ENCODE results near the gene ADA. TPM values are rescaled to one million over a fixed set of nuclear protein-coding genes. Genes with fewer than 3 reads are reported as not detected.

ADA gene
- total and polyA plus RNA-seq, 2 of the 13 experiments (the other 11 are each of a cell fraction or from before 2014, with no cell fraction given): 2.5 to 11.3 TPM

GRCh38 chr20:44599715-44600114, 51.8 kb downstream of the ADA start:
- in situ Hi-C loops (cut with HindIII; ENCODE audit: extremely low pct_ligation_motif_present, low pct_unique_long_range_greater_than_20kb) (no loop called here), intact Hi-C loops (cut with micrococcal nuclease; ENCODE audit: unreplicated experiment) (no loop called here)
- Histone ChIP-seq H3K4me3 (replicated peaks in 1 of 3; ENCODE audit: insufficient read depth in 1 of 3, low read depth in 2 of 3, low read length in 3 of 3) (no peak overlapping the region), H3K4me1 (ENCODE audit: insufficient read depth, low read length) (peaks cover 25% of the 10 kb centered on the region), H2AFZ (ENCODE audit: low read length) (no peak overlapping the region), H3K9me3 (ENCODE audit: low read length) (no peaks in the 10 kb centered on the region), H3K36me3 (replicated peaks in 1 of 2; ENCODE audit: control insufficient read depth in 1 of 2, insufficient read depth in 2 of 2, low read length in 2 of 2) (no peaks in the 10 kb centered on the region), H3K27ac (ENCODE audit: extremely low read length, insufficient read depth, low read length) (no peak overlapping the region), H3K79me2 (ENCODE audit: insufficient read depth, low read length) (no peaks in the 10 kb centered on the region), H3K4me2 (ENCODE audit: low read depth, low read length) (no peak overlapping the region), H3K27me3 (ENCODE audit: control insufficient read depth in 1 of 2, insufficient read depth in 2 of 2, low read length in 2 of 2) (no peaks in the 10 kb centered on the region), H3K9ac (ENCODE audit: insufficient read depth, low read depth, low read length) (no peak overlapping the region), H4K20me1 (ENCODE audit: insufficient read depth, low read length) (no peaks in the 10 kb centered on the region)
- no TSS peak for BruUV-seq (replicated peaks)
- ChIA-PET CTCF (ENCODE audit: low intra/inter-chr PET ratio, low total read pairs) (no interaction called here), POLR2A (no interaction called here)
- 100% methylated on average over 1 of the region's 1 CpG for WGBS (ENCODE audit: low lambda C conversion rate)
- FAIRE-seq: no peak
- no peak for ATAC-seq
- TF ChIP-seq SOX6 (IDR thresholded peaks at IDR 0.05): no peak
- TF ChIP-seq SOX6 (CRISPR knock-in tag; IDR thresholded peaks at IDR 0.05): no peak
- no peak for TF ChIP-seq ZNF501 (CRISPR knock-in tag; IDR thresholded peaks at IDR 0.05)
- TF ChIP-seq, protein P1, sequence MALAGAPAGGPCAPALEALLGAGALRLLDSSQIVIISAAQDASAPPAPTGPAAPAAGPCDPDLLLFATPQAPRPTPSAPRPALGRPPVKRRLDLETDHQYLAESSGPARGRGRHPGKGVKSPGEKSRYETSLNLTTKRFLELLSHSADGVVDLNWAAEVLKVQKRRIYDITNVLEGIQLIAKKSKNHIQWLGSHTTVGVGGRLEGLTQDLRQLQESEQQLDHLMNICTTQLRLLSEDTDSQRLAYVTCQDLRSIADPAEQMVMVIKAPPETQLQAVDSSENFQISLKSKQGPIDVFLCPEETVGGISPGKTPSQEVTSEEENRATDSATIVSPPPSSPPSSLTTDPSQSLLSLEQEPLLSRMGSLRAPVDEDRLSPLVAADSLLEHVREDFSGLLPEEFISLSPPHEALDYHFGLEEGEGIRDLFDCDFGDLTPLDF (CRISPR knock-in tag; IDR thresholded peaks at IDR 0.05): no peak
- TF ChIP-seq DNMT1 (CRISPR knock-in tag; IDR thresholded peaks at IDR 0.05): no peak
- TF ChIP-seq, protein P2, sequence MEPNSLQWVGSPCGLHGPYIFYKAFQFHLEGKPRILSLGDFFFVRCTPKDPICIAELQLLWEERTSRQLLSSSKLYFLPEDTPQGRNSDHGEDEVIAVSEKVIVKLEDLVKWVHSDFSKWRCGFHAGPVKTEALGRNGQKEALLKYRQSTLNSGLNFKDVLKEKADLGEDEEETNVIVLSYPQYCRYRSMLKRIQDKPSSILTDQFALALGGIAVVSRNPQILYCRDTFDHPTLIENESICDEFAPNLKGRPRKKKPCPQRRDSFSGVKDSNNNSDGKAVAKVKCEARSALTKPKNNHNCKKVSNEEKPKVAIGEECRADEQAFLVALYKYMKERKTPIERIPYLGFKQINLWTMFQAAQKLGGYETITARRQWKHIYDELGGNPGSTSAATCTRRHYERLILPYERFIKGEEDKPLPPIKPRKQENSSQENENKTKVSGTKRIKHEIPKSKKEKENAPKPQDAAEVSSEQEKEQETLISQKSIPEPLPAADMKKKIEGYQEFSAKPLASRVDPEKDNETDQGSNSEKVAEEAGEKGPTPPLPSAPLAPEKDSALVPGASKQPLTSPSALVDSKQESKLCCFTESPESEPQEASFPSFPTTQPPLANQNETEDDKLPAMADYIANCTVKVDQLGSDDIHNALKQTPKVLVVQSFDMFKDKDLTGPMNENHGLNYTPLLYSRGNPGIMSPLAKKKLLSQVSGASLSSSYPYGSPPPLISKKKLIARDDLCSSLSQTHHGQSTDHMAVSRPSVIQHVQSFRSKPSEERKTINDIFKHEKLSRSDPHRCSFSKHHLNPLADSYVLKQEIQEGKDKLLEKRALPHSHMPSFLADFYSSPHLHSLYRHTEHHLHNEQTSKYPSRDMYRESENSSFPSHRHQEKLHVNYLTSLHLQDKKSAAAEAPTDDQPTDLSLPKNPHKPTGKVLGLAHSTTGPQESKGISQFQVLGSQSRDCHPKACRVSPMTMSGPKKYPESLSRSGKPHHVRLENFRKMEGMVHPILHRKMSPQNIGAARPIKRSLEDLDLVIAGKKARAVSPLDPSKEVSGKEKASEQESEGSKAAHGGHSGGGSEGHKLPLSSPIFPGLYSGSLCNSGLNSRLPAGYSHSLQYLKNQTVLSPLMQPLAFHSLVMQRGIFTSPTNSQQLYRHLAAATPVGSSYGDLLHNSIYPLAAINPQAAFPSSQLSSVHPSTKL (CRISPR knock-in tag; IDR thresholded peaks at IDR 0.05): no peak
- no peak for TF ChIP-seq ZNF138 (CRISPR knock-in tag; IDR thresholded peaks at IDR 0.05; ENCODE audit: low read depth)
- TF ChIP-seq ZNF335 (CRISPR knock-in tag; IDR thresholded peaks at IDR 0.05): no peak
- no peak for TF ChIP-seq ZNF614 (CRISPR knock-in tag; IDR thresholded peaks at IDR 0.05; ENCODE audit: borderline replicate concordance)
- no peak for TF ChIP-seq ZNF563 (CRISPR knock-in tag; IDR thresholded peaks at IDR 0.05)
- no peak for TF ChIP-seq ZNF577 (CRISPR knock-in tag; IDR thresholded peaks at IDR 0.05; ENCODE audit: borderline replicate concordance, low read depth)
- no peak for TF ChIP-seq PHF5A (CRISPR knock-in tag; IDR thresholded peaks at IDR 0.05; ENCODE audit: low read depth, unreplicated experiment)
- no peak for TF ChIP-seq KDM6A (CRISPR knock-in tag; IDR thresholded peaks at IDR 0.05; ENCODE audit: low read depth)
- no peak for DNase-seq (ENCODE audit: low spot score)

Measured in HepG2 (cell line).